DND-41 (cell line): ENCODE results near the gene CHRNA5.
"Not testable (repeated sequence)": the region's sequence is repeated elsewhere in the genome, so short reads cannot be mapped to it uniquely, and the experiment has no call there.

ENCODE experiments used
- ATAC-seq: fragments of 200-7000 bp; cut with Tn5 transposase; 3 replicates; pipeline ENCODE4 v1.9.1; 2021; ENCODE audit warnings: low read depth; ENCODE audit not compliant: insufficient read depth
- DNase-seq: peaks from one replicate; pipeline ENCODE4 v3.0.0-alpha.2; 2020
- H2AFZ ChIP-seq: 2 replicates; pipeline ENCODE4 v1.6.0; 2012; ENCODE audit warnings: low read depth, low read length
- H3K27ac ChIP-seq: 2 replicates; pipeline ENCODE4 v1.5.1; 2012; ENCODE audit warnings: low read length, inconsistent platforms
- H3K27me3 ChIP-seq: fragments of 200-600 bp; sonication (generic); 2 replicates; pipeline ENCODE4 v1.6.0; 2012; ENCODE audit warnings: low read length, mild to moderate bottlenecking, inconsistent platforms; ENCODE audit not compliant: insufficient read depth, poor library complexity
- H3K36me3 ChIP-seq: 2 replicates; pipeline ENCODE4 v1.5.1; 2012; ENCODE audit warnings: low read length, inconsistent platforms; ENCODE audit not compliant: insufficient read depth
- H3K4me1 ChIP-seq: 2 replicates; pipeline ENCODE4 v1.5.1; 2012; ENCODE audit warnings: mild to moderate bottlenecking, low read length; ENCODE audit not compliant: insufficient read depth
- H3K4me2 ChIP-seq: 2 replicates; pipeline ENCODE4 v1.6.0; 2012; ENCODE audit warnings: mild to moderate bottlenecking, moderate library complexity, low read length, inconsistent platforms; ENCODE audit not compliant: insufficient read depth
- H3K4me3 ChIP-seq, 2 experiments: fragments of 200-600 bp in 1 of 2; shearing (Covaris generic) in 1 of 2; 2 replicates each; pipeline ENCODE4 v1.5.1; 2012 to 2016; ENCODE audit warnings: inconsistent platforms in 2 of 2, low read length in 2 of 2, mild to moderate bottlenecking in 2 of 2, low read depth in 1 of 2, moderate library complexity in 1 of 2
- H3K79me2 ChIP-seq: 2 replicates; pipeline ENCODE4 v1.6.0; 2012; ENCODE audit warnings: low read length, inconsistent platforms; ENCODE audit not compliant: insufficient read depth
- H3K9ac ChIP-seq: 2 replicates; pipeline ENCODE4 v1.6.0; 2012; ENCODE audit warnings: low read depth, mild to moderate bottlenecking, inconsistent platforms, low read length, moderate library complexity
- H3K9me3 ChIP-seq: 2 replicates; pipeline ENCODE4 v1.5.1; 2012; ENCODE audit warnings: low read length, moderate library complexity, mild to moderate bottlenecking, inconsistent platforms; ENCODE audit not compliant: insufficient read depth, severe bottlenecking
- H4K20me1 ChIP-seq: 2 replicates; pipeline ENCODE4 v1.6.0; 2012; ENCODE audit warnings: low read length; ENCODE audit not compliant: insufficient read depth
- EZH2 ChIP-seq: IDR thresholded peaks from 3 replicates; pipeline ENCODE4 v1.6.1; 2012; ENCODE audit warnings: borderline replicate concordance, low read depth, mild to moderate bottlenecking, moderate library complexity, low read length, inconsistent platforms; ENCODE audit not compliant: severe bottlenecking
- TF ChIP-seq, protein P1 (sequence below): IDR thresholded peaks from 2 replicates; pipeline ENCODE4 v1.5.1; 2012; ENCODE audit warnings: borderline replicate concordance, low read length, moderate library complexity, mild to moderate bottlenecking; ENCODE audit not compliant: poor library complexity, severe bottlenecking; ENCODE audit errors: extremely low read depth

CHRNA5 gene

GRCh38 chr15:78565097-78565950 is at the start of gene CHRNA5:
Gene CHRNA5 (plus strand): TSS chr15:78565520. CDS start chr15:78565720, 200 bp downstream.
- H3K36me3 ChIP-seq, result no peaks in the 10 kb centered on the region
- peak within 1 kb of the TSS; percentile 90 for H3K4me2 ChIP-seq
- H2AFZ ChIP-seq, result peak within 1 kb of the TSS; percentile 81
- H3K4me3 ChIP-seq, result peak within 1 kb of the TSS; percentile 50 to 85; a peak in 3 of 4 replicates
- H4K20me1 ChIP-seq, result no peaks in the 10 kb centered on the region
- peak within 1 kb of the TSS; percentile 40; the same call in 1 of the 2 replicates for H3K27ac ChIP-seq
- peaks cover 6% of the 10 kb centered on the region for H3K27me3 ChIP-seq
- H3K9me3 ChIP-seq, result no peaks in the 10 kb centered on the region
- DNase-seq (peak; percentile 85), ATAC-seq (peak; percentile 84)
- H3K4me1 ChIP-seq, result peaks cover 31% of the 10 kb centered on the region
- no peaks in the 10 kb centered on the region for H3K79me2 ChIP-seq
- H3K9ac ChIP-seq, result peak within 1 kb of the TSS; percentile 70
- TF ChIP-seq EZH2, result no peak
- TF ChIP-seq, protein P1, sequence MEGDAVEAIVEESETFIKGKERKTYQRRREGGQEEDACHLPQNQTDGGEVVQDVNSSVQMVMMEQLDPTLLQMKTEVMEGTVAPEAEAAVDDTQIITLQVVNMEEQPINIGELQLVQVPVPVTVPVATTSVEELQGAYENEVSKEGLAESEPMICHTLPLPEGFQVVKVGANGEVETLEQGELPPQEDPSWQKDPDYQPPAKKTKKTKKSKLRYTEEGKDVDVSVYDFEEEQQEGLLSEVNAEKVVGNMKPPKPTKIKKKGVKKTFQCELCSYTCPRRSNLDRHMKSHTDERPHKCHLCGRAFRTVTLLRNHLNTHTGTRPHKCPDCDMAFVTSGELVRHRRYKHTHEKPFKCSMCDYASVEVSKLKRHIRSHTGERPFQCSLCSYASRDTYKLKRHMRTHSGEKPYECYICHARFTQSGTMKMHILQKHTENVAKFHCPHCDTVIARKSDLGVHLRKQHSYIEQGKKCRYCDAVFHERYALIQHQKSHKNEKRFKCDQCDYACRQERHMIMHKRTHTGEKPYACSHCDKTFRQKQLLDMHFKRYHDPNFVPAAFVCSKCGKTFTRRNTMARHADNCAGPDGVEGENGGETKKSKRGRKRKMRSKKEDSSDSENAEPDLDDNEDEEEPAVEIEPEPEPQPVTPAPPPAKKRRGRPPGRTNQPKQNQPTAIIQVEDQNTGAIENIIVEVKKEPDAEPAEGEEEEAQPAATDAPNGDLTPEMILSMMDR, result no peak

GRCh38 chr15:78520035-78520434 is 45.3 kb upstream of the CHRNA5 start:
- not testable (repeated sequence) for H3K27ac ChIP-seq, H3K4me1 ChIP-seq, H3K79me2 ChIP-seq, H3K27me3 ChIP-seq, H3K9me3 ChIP-seq, H3K4me2 ChIP-seq, DNase-seq, H4K20me1 ChIP-seq, ATAC-seq, H3K36me3 ChIP-seq, H3K9ac ChIP-seq, H2AFZ ChIP-seq, H3K4me3 ChIP-seq

DNA sequence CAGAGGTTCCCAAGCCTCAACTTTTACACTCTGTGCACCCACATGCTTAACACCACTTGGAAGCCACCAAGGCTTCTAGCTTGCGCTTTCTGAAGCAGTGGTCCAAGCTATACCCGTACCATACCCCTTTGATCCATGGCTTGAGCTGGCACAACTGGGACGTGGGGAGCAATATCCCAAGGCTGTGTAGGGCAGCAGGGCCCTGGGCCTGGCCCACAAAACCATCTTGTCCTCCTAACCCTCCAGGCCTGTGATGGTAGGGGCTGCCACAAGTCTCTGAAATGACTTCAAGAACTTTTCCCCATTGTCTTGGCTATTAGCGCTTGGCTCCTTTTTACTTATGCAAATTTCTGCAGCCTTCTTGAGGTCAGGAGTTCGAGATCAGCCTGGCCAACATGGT is 41.1 kb upstream of the CHRNA5 start:
- Histone ChIP-seq H3K79me2 (no peaks in the 10 kb centered on the region), H2AFZ (no peak overlapping the region), H3K9me3 (no peaks in the 10 kb centered on the region), H3K27ac (no peak overlapping the region), H3K9ac (no peak overlapping the region), H3K36me3 (no peaks in the 10 kb centered on the region; the same call in 1 of the 2 replicates), H4K20me1 (no peaks in the 10 kb centered on the region), H3K27me3 (no peaks in the 10 kb centered on the region), H3K4me3 (no peak overlapping the region), H3K4me2 (no peak overlapping the region), H3K4me1 (no peaks in the 10 kb centered on the region)
- no peak for ATAC-seq
- DNase-seq, result no peak
- TF ChIP-seq, protein P1, result no peak
- TF ChIP-seq EZH2, result no peak

DNA sequence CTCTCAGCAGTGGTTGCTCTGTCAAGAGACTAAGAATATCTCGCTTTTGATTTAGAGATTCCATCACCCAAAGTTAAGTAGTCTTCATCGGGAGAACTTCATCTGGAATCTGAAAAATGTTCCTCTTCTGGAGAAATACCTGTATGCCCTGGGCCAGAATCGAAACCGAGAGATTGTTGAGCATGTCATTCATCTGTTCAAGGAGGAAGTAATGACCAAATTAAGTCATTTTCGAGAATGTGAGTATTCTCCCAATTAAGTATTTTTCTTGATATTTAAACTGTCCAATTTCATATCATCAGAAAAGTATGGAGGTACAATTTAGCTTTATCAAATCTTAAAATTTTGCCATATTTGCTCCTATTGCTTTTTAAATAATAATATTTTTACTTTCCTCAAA is 38.0 kb upstream of the CHRNA5 start:
- DNase-seq, result no peak
- TF ChIP-seq EZH2, result no peak
- TF ChIP-seq, protein P1, result no peak
- Histone ChIP-seq H3K79me2 (no peaks in the 10 kb centered on the region), H3K4me3 (no peak overlapping the region), H3K9ac (no peak overlapping the region), H3K27ac (no peak overlapping the region), H3K9me3 (no peaks in the 10 kb centered on the region), H3K36me3 (no peaks in the 10 kb centered on the region; the same call in 1 of the 2 replicates), H4K20me1 (no peaks in the 10 kb centered on the region), H3K4me1 (no peaks in the 10 kb centered on the region), H3K4me2 (no peak overlapping the region), H3K27me3 (no peaks in the 10 kb centered on the region), H2AFZ (no peak overlapping the region)
- ATAC-seq, result no peak
